HG03097 (cell line): ENCODE results near the gene MAP4K3.

Experiments
- ATAC-seq: cut with Tn5 transposase; IDR thresholded peaks from one replicate; pipeline ENCODE4 v1.9.1; 2021; ENCODE audit not compliant: unreplicated experiment, low FRiP score

MAP4K3 gene

DNA sequence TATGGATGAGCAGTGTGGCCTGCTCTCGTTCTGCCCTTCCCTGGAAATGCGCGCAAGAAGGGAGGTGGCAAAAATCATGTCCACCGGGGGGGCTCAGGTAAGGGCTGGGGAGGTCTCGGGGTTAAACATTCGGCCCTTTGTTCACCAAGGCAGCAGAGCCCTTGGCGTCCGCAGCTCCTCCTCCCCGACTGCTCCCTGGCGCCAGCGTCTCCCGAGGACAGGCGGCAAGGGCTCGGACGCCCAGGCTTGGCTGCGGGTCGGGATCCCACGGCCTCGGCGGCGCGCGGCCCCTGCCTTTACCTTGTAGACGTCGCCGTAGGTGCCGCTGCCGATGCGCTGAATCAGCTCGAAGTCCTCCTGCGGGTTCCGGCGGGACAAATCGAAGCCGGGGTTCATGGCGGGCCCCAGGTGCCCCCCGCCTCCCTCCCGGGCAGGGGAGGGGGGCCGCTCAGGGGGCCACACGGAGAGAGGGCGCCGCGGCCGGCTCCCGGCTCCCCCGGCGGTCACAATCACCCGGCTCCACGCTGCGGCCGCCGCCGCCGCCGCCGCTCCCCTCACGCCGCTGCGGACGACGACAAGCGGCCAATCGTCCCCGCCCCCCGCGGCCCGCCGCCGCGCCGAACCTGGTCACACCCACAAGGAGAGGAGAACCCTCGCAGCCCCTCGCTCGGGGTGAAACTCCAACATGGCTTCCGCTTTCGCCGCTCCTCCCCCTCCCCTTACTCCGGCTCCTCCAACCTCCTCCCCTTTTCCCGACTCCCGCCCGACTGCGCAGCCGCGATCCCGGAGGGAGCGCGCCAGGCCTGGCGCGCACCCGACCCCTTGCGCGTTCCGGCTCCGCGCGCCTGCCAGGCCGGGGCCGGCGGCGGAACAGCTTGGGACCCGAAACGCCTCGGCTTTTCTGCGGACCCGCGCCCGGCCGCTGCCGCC, at the start of gene MAP4K3:
Gene MAP4K3 (minus strand): TSS at position 694 of the 930 bp plus-strand sequence. CDS start 298 bp downstream, at position 396.
- peak; percentile 76 for ATAC-seq

DNA sequence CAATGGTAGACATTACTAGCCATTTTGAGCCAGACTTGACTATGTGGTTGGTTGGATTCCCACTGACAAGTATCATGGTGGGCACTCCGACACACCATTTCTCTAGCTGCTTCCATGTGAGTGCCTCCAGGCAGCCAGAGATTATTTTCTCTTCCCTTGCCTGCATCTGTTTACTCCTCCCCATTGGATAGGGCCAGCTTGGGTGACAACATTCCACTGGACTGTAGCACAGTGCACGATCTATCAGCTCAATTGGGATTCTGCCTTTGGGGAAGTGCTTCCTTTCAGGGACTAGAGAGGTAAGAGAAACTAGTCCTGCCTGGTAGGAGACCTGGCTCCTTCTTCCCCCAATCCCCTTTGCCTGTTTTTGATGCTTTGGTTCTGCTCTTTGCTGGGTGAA, 49.0 kb upstream of the MAP4K3 start:
- ATAC-seq = no peak

DNA sequence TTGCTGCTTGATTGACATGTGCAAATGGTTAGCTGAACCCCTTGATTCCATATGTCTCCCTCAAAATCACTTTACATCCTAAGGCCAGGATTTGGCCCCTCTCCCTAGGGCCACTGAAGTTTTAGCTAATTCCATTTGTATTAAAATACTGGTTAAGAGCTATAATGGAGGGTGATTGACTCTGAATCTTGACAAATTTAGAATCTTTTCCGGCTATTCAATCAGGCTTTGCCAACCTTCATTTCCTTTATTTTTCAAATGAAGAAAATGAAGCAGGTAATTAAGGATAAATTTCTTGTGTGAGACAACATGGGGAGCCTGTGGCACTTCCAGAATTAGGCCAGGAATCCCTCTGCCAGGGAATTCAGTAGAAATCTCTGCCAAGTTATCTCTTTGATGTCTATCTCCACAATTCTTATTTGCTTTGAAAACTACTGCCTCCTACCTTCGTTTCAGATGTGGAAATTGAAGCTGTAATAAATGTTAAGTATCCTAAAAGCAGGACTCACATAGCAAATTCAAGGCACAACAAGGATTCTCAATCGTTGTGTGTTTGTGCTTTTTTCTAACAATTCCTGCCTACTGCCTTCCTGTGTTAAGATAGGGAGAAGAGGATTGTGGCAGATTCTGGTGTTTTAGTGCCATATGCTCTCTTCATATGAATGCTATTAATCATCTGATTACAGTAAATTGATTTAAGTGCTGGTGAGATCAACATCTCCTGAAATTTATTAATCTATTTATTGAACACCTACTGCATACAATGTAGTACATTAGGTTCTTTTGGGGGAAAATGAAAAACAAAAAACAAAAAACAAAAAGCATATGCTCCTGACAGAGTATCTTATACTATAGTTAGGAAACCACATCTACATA, 47.8 kb upstream of the MAP4K3 start:
- no peak for ATAC-seq

DNA sequence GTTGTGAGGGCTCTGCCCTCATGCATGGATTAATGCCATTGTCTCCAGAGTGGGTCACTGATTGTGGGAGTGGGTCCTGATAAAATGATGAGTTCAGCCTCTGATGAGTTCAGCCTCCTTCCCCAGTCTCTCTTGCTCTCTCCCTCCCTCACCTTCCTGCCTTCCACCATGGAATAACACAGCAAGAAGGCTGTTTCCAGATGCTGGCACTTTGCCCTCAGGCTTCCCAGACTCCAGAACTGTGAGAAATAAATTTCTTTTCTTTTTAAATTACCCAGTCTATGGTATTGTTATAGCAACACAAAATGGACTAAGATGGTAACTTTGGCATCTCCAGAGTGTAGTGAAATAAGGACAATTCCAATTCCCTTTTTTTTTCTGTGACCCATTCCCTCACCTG, 47.1 kb upstream of the MAP4K3 start:
- ATAC-seq = no peak

DNA sequence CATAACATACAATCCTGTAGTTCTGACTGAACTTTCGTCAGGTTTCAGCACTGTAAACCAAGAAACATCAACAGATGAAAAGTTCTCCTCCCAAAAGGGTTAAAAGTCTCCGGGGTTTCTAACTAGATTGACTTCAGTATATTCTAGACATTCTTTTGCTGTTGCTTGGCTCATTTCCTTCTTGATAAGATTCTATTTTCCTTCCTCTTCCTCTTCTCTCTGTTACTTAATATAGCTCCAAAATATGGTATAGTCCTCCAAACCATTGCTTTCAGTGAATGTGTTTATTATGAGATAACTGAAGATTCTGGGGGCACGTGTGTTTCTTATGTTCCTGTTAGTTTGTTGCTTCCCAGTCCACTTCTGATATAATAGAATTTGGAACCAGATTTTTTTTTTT, 46.4 kb upstream of the MAP4K3 start:
- ATAC-seq = no peak

DNA sequence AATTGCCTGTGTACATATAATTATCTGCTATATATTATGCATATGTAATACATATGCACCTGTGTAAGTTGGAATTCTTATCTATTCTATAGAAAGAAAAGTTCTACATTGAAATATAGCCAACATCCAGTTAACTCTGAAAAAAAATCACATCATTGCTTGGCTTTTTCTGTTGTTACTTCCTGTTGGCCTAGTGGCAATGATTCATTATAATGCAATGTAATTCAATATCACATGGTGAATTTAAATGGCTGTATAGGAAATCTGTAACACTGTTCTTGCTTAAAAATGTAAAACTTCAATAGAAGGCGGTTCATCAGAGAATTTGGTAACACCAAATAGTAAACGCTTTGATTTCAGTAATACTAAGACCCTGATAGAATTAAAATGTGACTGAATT, 44.5 kb upstream of the MAP4K3 start:
- ATAC-seq = no peak

DNA sequence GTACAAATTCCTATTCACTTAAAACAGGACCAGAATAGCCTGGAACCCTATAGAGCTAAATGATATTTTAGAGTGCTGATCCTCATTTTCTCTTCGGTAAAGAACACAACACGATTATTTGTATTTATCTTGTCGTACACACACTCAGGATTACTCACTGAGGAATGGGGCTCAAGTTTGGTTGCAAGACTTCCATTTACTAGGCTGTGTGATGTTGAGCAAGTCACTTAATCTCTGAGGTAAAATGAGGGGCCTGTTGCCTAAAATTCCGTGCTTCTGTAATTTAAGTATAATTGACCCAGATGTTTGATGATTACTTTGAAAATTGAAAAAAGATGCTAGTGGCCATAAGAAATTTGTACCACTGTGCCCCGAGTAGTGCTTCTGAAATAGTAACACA, 42.6 kb upstream of the MAP4K3 start:
- no peak for ATAC-seq

DNA sequence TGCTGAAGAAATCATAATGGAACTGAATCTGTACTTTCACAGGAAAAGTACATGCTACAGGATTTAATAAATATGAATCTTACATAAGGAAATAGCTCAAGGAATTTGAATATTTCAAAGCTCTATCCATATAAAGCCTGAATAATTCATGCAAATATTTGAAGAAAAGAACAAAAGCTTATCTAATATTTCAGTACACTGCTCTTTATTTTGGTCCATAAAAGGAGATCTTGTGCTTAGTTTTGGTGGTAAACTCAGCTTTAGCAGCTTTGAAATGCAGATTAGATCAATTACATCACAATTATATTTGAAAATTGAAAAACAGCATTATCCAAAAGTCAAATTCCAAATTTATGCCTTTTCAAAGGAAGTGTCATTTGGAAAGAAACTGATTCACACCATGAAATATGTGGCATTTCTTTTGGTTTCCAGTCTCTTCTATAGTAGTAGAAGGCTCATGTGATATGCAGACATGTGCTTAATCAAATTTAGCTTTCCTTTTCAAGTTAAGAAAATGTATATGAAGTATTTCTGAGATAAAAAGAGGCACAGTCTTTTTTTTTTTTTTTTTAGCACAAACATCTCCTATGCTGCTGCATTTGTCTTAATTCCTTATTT, 42.1 kb upstream of the MAP4K3 start:
- no peak for ATAC-seq

DNA sequence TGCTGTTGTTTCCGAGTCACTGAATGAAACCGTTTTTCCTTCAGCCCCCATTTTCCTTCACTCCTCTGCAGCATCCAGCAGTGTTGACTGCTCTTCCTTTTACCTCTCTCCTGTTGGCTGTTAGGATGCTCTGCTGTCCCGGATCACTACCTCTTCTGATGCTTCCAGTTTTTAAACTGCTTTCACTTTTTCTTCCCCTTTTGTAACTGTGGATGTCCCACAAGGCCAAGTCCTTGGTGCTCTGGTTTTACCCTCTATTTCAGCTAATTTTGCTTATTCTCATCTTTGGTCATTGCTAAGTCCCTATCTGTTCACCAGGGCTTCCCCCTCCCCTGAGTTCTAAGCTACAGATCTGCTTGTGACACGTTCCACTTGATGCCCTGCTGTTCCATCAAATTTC, 39.4 kb upstream of the MAP4K3 start:
- ATAC-seq = peak; percentile 70

DNA sequence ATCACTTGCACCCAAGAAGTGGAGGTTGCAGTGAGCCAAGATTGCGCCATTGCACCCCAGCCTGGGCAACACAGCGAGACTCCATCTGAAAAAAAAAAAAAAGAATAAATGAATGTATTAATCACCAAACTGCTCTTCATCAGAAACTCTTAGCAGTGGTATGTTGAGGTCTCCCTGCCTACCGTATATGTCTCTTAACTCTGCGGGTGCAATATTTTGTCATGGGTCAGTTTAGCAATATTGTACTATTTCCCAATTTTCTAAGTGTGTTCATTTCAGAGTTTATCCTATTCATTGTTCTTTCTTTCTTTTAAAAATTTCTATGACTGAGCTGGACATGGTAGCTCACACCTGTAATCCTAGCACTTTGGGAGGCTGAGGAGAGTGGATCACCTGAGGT, 37.9 kb upstream of the MAP4K3 start:
- ATAC-seq = no peak

DNA sequence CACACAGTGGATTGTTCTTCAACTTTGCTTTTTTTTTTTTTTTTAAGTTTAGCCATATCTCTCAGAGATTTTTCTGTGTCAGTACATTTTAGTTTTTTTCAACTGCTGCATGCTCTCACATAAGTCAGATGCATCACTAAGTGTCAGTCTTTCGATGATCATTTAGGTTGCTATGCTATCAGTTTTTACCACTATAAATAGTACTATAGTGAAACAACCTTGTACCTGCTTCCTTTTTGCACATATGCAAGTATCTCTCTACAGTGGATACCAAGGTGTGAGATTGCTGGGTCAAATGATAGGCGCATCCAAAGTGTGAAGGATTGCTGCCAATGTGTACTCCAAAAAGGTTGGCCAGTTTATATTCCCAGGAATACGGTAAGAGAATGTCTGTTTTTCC, 33.5 kb upstream of the MAP4K3 start:
- no peak for ATAC-seq

DNA sequence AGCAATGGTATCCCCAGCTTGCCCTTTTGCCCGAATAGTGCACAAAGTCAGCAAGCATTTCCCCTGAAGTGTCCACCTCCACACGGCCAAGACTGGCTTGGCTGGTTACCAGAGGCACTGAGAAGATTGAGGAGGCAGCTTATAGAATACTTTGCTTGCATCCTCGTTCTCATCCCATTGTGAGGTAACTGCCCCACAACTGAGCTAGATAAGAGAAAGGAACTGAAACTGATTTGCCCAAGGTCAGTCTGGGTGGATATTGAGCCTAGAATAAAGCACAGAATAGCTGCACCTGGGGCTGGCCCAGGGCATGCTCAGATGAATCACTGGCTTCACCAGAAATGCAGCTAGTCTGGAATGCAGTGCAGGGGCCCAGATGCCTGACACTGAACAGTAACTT, 32.7 kb upstream of the MAP4K3 start:
- peak; percentile 89 for ATAC-seq

DNA sequence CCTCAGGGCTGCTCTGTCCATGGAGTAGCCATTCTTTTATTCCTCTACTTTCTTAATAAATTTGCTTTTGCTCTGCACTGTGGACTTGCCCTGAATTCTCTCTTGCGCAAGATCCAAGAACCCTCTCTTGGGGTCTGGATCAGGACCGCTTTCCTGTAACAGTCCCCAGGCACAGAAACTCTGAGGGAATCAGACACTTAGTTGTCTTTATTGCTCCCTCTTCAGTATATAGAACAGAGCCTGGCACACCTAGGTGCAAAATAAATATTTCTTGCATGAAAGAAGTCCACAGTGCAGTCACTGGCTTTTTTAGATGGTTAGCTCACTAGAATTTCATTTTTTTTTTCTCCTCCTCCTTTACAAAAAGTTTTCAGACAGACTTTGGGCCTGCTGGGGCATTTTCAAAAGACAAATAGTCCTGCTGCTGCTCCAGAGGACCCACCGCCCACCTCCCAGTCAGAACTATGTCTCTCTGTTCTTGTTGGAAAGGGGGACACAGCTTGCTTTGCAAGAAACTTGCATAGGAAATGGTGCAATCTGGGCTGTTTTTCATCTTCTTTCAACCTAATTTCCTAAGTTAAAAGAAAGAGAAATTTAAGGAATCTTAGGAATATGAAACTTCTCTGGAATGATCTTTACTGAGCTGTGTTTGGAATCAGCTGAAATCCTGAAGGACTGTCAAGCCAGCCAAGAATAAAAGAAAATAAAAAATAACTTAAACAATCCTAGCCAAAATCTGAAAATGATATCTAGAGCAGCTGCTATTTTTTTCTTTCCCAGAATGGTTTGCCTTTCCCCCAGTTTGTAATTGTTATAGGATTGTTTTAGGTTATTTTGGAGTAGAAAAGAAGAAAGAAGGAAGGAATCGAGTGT, 31.7 kb upstream of the MAP4K3 start:
- ATAC-seq = no peak

DNA sequence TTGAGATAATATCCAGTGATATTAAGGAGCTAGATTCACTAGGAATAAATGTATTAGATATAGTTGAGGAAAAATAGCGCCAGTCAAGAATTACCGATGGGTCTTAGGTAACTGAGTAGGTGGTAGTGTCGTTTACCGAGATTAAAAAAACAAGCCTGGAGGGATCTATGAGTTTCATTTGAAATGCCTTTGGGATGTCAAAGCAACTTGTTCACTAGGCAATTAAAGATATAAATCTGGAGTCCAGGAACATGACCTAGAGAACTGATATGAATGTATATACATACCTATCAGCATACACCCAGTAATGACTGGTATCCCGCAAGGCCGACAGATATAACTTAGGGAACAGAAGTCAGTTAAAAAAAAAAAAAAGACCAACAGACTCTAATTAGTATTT, 29.2 kb upstream of the MAP4K3 start:
- ATAC-seq = no peak

DNA sequence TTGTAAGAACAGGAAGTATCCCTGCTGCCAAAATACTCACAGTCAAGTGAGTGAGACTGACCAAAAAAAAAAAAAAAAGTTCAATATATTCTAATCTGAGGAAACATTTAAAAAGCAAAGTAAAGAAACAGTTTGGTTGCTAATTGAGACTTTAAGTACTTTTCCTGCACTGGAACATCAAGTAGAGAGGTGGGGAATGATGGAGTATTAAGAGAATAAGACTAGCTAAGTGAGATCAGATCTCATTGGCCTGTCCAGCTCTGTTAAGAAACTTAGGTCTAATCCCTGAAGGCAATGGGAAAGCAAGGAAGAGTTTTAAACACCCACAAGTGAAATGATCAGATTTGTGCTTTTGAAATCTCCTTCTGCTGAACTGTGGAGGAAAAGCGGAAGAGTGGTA, 27.8 kb upstream of the MAP4K3 start:
- no peak for ATAC-seq

DNA sequence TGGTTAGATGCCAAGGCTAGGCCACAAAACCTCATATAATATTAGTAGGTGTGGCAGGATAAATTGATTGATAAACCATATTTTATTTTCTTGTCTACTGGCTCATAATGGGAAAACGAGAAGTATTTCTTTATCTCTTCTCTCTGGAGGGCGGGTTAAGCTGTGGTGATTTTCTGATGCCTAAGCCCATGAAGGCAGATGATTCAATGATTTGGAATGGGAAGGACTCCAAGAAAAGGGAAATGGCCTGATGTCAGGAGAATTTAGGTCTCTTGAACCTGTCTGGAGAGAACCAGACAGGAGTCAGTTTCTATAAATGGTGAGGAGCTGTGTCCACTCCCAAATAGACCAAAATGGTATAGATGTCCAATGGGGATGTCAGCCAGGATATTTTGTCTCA, 18.7 kb upstream of the MAP4K3 start:
- no peak for ATAC-seq

DNA sequence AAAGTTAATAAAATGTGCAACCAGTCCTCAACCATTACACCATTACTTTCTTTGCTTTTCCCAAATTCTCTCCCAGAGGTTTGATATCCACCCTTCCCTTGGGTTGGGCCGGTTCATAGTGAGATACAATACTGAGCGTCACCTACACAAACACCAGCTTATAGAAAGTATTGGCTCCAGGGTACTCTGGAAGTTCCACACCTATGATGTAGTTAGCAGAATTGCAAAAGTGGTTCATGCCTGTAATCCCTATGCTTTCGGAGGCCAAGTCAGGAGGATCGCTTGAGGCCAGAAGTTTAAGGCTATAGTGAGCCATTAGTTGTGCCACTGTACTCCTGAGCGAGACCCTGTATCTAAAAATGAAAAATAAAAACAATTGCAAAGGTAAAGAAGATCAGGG, 15.3 kb upstream of the MAP4K3 start:
- no peak for ATAC-seq

DNA sequence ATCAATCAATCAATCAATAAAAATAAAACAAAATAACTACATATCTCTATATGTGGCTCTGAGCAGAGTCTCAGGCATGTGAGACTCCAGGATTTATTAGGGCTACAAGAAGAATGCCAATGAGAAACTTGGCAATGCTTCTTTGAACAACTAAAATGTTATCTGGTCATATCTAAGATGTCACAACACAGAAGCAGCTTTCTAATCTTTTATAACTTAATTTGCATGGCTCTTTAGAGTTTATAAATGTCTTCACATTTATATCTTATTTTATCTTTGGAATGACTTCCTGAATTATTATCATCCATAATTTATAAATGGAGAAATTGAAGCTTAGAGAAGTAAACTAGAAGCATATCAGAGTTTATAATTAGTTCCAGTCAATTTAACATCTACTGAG, 14.9 kb upstream of the MAP4K3 start:
- ATAC-seq = no peak

DNA sequence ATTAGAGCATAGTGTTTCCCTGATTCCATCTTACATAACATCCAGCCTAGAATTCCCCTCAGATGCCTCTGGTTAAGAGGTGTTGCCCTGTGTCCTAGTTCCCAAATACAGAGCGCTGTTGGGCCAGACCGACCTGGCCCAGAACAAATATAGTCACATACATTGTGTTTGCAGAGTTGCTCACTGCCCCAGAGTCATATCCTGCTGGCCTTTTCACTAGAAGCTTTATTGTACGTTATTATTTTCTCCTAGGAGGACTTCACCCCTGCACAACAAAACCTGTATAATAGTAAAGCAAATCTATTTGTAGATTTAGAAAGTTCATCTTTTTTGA, 11.1 kb upstream of the MAP4K3 start:
- ATAC-seq = no peak
